GM19328 (cell line): Measurements from ENCODE around the gene CNTNAP4.

Experiments used
- ATAC-seq: cut with Tn5 transposase; IDR thresholded peaks from one replicate; pipeline ENCODE4 v1.9.1; 2021; ENCODE audit warnings: mild to moderate bottlenecking, moderate library complexity; ENCODE audit not compliant: unreplicated experiment

The CNTNAP4 gene

GRCh38 chr16:76387994-76388393 is 110.8 kb downstream of the CNTNAP4 start:
- no peak for ATAC-seq

GRCh38 chr16:76389126-76389525 is 111.9 kb downstream of the CNTNAP4 start:
- no peak for ATAC-seq

GRCh38 chr16:76390476-76390875 is 113.3 kb downstream of the CNTNAP4 start:
- ATAC-seq, result no peak

DNA sequence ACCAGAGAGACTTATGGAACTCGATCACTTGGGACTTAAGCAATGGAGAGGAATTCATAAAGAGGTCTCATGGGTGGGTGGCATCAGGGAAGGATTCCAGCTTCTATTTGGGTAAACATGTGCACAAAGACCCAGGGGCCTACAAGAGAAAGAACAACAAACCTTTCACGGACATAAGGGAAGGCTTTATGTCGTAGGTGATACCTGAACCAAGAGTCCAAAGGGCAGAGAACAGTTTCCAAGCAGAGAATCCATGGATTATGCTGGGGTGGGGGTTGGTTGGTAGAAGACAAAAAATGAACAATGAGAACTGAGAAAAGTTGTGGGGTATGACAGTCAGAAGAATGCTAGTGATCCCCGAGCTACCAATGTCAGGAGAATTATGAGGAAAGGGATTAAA is 119.8 kb downstream of the CNTNAP4 start:
- no peak for ATAC-seq

DNA sequence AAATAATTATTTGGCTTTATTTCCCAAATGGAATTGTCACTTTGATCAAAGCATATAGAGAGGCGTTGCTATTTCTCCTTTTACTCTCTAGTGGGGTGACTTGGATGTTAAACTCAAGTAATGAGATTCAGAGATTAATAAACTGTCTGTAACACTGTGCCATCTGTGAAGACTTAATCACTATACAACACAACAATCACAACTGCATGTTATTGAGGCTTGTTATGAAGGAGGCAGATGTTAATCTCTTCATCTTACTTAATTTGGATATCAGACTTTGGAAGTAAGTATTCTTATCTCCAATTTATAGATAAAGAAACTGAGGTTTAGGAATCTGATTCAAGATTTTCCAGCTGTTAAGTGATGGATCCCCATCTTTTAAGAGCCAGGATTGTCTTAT is 132.5 kb downstream of the CNTNAP4 start:
- no peak for ATAC-seq

DNA sequence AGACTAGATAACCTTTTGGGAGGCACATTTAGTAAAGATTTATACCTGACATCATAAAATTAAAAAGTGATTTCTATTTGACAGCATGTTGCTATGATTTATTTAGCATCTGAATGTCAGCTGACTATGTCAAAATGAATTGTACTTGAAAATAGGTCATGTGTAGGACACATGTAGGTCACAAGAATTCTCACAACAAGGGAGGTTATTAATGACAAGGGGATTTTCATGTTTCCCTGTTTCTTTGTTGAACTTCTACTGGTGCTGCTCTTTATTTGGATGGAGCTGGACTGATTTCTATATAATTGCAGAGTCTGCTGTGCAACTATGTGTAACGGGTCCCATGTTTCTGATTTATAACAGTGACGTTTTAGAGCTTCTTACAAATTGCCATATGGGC is 144.4 kb downstream of the CNTNAP4 start:
- ATAC-seq, result no peak

DNA sequence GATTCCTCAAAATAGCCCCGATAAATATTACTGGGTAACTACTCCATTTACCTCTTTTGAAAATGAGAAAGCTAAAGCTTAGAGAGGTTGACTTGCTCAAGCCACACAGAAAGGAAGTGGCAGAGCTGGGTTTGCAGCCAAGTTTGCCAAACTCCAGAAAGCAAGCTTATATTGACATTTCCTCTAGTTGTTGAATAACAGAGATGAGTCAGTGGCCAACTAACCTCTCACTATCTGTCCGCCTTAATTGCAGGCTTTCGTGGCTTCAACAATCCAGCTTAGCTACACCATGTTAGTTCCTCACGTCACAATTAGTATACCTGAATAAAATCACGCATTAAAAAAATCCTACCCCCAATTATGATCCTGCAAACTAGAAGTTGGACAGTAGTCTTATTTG is 151.7 kb downstream of the CNTNAP4 start:
- no peak for ATAC-seq

GRCh38 chr16:76441391-76441790 is 164.2 kb downstream of the CNTNAP4 start:
- no peak for ATAC-seq

DNA sequence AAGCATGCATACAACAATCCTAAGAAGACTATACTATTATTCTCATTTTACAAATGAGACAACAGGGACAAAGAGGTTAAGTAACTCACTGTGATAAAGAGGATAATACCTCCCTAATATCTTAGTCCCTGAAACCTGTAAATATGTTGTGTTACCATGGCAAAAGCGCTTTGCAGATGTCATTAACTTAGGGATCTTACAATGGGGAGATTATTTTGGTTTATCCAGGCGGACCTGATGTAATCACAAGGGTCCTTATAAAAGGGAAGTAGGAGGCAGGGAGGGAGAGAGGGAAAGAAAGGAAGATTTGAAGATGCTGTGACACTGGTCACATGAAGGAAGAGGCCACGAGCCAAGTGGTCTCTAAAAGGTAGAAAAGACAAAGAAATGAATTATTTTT is 164.7 kb downstream of the CNTNAP4 start:
- ATAC-seq, result no peak

- ATAC-seq, result no peak
Observed at GRCh38 chr16:76443973-76444372, 166.8 kb downstream of the CNTNAP4 start.

- no peak for ATAC-seq
Observed at GRCh38 chr16:76444832-76445231, 167.6 kb downstream of the CNTNAP4 start.

DNA sequence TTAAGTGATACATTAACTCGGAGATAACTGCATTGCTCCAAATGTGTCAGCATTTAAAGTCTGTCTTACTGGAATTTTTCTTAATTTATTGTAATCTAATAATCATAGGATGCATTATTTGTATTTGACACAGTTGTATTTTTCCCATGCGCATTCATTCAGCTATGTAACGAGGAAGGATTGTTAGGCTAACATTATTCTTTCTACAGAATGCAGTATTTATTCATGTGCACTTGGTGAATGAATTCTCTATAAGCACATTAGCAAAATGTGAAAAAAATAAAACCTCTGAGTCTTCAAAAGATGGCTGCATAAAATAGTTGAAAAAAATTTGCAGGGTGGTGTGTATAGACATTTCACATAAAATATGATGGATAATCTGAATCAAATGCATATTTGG is 168.6 kb downstream of the CNTNAP4 start:
- ATAC-seq, result no peak

DNA sequence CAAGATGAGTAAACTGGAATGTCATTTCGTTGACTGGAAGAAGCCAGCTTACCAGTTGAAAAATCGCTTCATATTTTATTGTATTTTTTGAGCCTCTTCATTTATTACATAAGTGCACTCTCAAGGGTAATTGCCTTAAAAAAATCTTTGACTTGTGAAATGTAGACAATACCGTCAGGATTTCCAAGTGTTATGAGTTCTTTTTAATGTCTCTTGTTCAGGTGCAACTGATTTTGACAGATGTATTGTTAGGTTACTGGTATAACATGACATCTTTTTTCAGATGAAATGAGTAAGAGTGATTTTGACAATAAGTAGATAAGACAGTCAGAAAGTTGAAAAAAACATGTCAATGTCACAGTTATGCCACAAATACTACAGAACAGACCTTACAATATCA is 169.1 kb downstream of the CNTNAP4 start:
- no peak for ATAC-seq

DNA sequence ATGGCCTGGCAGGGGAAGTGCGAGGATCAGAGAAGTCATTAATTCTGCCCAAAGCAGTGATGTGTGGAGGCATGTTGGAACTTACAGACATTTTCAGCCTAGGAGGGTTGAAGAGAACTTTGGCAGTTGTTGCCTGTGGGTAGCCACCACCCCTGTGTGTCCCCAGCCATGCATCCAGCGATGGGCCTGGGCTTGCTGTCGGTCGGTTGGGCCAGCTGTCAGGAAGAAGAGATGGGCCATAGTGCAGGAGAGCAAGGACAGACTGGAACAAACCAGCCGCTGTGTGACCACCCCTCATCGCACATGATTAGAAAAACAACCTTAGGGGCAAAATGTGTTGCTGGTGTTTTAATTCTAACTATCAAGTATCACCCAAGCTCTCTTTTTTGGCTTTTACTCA is 173.7 kb downstream of the CNTNAP4 start:
- ATAC-seq, result no peak

DNA sequence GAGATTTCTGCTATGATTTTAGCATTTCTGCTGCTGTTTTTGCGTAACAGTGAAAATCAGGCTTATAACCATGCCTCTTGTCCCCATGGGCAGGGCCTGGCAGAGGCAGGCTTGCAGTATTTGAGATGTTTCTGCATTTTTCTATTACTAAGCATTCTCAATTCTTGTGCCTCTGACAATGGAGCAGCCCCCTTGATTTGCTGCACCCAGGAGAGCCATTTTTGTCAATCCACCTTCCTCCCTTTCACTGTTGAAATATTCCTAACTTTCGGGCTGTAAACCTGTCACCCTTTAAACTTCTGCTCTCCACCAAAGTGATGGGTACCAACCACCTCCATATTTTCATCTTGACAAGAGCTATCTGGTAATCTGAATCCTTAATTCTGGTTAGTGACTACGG is 178.1 kb downstream of the CNTNAP4 start:
- no peak for ATAC-seq

DNA sequence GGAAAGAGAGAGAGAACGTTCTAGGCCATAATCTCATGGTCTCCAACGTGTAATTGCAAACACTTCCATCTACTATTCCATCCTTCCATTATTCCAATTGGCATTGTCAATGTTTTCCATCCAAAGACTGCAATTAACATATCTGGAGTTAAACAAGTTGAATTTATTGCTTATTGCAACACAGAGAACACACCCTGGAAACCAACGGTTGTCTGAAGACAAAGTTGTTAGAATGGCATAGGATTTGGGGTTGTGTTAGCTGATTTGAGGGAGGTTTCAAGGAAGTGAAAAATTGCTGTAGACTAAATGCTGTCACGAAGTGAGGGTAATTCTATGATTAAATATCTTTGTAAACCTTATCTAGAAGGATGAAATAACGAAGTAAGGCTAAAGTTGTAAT is 178.8 kb downstream of the CNTNAP4 start:
- ATAC-seq, result no peak

DNA sequence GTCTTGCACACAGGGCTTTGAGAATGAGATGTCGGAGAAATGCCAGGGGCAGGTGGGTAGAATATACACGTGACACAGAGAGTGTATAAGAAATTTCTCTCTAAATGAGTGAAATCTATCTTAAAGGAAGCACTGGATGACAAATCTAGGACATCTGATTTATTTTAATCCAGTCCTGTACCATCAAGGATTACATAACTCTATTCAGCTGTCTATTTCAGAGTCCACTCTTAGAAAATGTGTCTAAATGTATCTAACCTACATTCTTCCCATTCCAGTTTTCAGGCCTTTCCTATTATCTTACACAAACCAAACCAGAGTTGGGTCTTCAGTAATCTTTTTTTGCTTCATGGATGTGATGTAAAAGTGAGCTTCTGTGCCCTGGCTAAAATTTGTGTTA is 181.9 kb downstream of the CNTNAP4 start:
- no peak for ATAC-seq

DNA sequence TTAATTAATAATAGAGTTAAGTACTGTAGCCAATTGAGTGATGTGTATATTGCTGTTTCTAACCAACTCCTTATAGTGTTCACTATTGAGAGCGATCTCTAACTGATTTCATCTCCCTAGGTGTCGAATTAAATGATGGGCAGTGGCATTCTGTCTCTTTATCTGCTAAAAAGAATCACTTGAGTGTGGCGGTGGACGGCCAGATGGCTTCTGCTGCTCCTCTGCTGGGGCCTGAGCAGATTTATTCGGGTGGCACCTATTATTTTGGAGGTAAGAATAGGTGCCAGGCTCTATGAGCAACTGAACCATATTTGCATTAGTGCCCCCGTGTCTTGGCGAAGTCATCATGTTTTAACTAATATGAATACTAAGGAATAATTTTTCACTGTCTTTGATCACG is 184.6 kb downstream of the CNTNAP4 start:
- ATAC-seq, result no peak

- no peak for ATAC-seq
Observed at GRCh38 chr16:76464955-76465620, 187.9 kb downstream of the CNTNAP4 start.

DNA sequence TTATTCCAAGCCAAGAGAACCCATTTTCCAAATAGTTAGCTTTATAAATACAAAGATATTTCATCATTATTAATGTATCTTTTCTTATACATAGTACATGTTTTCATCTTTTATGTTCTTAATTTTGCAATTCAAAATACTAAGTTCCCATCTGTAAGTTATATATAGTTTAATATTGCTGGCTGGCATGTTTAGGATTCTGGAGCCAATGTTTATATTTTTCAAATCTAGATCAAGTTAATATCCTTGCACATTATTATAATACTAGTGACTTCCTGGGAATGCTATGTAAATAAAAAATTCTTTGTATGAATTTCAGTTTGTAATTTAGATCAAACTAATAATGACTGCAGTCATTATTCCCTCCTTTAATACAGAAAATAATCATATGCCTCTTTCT is 189.7 kb downstream of the CNTNAP4 start:
- ATAC-seq, result no peak

DNA sequence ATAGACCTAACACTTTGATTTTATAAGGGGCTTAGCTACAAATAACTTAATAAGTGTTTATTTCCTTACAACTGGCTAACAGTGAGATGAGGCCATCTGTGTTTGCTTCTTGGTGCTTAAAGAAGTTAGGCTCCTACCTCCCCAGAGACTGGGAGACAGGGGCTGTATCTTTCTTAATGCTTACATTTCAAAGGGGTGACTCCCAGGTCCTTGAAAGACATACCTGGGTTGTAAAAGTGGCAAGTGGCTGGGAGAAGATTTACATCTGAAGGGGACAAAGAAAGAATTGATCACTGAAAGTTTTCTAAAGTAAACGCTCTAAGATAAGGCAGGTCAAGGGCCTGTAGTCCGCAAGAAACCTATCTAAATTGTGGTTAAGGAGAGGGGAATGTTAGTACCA is 196.8 kb downstream of the CNTNAP4 start:
- ATAC-seq, result no peak

DNA sequence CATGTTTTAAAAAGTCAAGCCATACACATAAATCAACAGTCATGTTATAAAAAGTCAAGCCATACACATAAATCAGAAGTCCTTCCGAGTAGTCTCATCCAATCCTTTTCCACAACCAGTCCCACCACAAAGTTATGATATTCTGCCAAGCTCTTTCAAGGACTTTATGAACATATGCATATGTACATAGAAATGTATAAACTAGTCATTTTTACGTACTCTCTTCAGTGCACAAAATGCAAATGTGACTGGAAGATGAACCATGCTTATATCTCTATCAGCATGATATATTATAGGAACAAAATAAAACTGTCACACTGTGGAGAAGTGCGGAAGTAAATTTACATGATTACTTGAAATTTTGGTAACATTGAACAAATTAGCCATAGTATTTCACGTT is 200.9 kb downstream of the CNTNAP4 start:
- no peak for ATAC-seq

GRCh38 chr16:76483307-76483909 is 206.2 kb downstream of the CNTNAP4 start:
- ATAC-seq, result no peak
